Left forelimb (tissue), 1 donor: ENCODE measurements around the gene BCAT1.
A peak's percentile ranks its signal among the peaks of the same experiment; 100 is the strongest.
"Not testable (repeated sequence)": the region's sequence is repeated elsewhere in the genome, so short reads cannot be mapped to it uniquely, and the experiment has no call there.

ENCODE experiments used
- DNase-seq: peaks from one replicate; pipeline ENCODE4 v3.0.0-alpha.2; 2018; ENCODE audit warnings: low spot score

The BCAT1 gene

DNA sequence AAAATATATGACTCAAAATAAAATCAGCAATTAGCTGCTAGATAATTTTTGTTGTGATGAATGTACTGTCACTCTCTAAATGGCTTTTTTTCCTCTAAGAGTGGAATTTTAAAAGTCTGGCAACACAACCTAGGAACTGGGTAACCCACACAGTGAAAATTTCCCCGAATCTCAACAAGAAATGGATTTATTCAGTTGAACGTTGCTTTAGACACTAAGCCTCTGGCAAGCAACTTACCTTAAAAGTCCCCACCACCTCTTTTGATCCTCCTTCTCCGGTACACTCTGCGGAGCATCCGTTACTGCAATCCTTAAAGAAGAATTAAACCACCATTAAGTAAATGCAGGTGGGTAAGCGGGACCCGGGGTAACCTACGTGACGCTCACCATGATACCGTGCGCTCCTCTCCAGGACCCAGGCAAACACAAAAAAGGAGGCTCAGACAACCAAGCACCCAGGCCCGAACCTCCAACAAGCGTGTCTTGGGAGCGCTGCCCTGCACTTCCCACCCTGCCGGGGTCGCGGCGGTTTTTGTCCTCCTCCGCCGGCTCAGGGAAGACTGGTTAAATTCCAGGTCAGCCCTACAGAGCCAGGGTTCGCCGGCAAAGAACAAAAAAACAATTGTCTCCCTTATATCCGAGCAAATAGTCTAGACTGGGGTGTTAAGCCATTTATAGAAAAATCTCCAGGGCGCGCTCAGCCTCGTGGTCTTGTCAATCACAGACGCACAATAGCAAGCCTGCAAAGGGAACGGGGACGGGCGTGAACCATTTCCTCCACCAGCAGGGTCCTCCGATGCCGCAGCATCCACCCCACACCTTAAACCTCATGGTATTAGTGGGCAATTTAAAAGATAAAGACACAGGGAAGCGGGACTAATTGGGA, 47.1 kb downstream of the BCAT1 start:
- peak; percentile 68 for DNase-seq

DNA sequence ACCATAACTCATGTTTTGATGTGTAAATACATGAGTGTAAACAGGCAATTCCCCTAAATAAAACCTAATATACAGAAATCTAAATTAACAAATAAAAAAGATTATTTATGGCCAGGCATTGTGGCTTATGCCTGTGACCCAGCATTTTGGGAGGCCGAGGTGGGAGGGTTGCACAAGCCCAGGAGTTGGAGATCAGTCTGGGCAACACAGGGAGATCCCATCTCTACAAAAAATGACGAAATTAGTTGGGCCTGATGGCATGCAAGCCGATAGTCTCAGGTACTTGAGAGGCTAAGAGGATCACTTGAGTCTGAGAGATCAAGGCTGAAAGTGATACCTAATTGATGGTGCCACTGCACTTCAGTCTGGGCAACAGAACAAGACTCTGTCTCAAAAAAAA, 48.7 kb downstream of the BCAT1 start:
- DNase-seq = no peak

DNA sequence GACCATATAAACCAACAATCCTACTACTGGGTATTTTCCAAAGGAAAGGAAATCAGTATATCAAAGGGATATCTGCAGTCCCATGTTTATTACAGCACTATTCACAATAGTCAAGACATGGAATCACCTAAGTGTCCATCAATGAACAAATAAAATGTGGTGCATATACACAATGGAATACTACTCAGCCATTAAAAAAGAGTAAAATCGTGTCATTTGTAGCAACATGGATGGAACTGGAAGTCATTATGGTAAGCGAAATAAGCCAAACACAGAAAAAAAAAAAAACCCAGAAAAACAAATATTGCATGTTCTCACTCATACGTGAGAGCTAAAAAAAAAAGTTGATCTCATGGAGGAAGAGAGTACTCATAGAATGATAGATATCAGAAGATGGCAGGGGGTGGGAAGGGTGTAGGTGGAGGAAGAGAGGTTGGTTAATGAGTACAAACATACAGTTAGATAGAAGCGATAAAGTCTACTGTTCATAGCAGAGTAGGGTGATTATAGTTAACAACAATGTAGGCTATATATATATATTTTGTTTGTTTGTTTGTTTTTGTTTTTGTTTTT, 49.3 kb downstream of the BCAT1 start:
- DNase-seq = no peak

DNA sequence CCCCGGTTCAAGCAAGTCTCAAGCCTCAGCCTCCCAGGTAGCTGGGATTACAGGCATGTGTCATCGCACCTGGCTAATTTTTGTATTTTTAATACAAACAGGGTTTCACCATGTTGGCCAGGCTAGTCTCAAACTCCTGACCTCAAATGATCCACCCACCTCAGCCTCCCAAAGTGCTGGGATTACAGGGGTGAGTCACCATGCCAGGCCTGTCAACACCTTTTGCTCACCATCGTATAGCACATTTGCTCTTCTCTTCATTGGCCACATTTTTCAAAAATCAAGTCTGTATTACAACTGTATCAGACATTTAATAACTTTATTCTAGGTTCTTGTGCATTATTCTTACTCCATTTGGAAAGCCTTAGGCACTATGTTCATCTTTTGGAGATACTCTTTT, 50.3 kb downstream of the BCAT1 start:
- no peak for DNase-seq

DNA sequence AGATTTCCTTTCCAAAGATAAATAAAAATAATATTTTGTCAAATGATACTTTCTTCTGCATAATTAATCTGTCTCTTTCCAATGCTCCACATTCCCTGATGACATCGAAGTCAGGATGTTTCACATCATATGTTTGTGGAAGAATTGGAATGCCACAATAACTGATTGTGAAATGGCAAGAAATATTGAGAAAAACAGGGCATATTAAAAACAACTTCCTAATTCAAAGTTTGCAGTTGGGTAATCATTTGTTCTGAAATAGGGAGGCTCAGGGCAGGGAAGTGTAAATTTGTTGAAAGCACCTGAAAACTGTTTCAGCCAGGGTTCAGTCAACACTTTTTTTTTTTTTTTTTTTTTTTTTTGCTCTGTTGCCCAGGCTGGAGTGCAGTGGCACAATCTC, 50.7 kb downstream of the BCAT1 start:
- DNase-seq = no peak

DNA sequence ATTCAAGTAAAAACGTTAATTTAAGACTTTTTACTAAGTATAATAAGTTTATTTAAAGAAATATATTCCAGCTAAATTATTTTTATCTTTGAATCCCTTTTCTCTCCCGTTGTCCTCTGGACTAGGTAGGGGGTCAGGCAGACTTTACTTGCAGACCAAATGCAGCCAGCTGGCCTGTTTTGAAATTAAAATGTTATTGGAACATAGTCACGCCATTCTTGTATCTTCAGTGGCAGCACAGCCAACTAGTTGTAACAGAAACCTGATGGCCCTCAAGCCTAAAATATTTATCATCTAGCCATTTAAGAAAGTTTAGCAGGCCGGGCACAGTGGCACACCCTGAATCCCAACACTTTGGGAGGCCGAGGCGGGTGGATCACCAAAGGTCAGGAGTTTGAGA, 52.7 kb downstream of the BCAT1 start:
- no peak for DNase-seq

DNA sequence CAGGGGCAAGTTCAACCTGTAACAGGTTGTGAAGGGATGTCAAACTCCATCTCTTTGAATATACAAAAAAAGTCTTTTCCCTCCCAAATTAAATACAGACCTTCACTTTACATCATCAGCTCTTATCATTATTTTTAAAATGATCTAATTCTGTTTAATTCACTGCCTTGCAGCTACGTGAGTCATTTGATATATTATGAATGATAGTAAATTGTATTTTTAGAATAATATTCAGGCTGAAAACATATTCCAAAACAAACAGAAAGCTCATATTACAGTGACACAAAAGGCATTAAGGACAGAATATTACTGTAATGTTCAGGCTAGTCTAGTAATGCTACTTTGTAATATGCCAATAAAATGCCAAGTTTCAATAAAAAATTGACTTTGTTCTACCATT, 53.3 kb downstream of the BCAT1 start:
- no peak for DNase-seq

DNA sequence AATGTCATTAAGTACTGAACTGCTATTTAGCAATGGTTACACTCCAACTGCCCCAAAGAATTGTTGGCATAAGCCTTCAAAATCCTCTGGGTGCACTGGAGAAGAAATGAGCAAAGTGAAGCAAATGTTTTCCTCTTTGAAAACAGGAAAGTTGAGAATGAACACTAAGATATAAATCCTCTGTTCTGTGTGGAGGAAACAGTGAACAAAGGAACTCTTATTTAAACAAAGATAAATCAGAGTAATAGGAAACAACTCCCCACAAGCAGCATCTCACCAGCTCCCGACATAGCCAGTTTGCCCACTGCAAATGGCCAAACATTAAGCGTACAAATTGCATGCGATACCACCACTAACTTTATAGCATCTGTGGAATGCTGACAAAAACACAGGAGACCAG, 54.0 kb downstream of the BCAT1 start:
- DNase-seq = no peak

DNA sequence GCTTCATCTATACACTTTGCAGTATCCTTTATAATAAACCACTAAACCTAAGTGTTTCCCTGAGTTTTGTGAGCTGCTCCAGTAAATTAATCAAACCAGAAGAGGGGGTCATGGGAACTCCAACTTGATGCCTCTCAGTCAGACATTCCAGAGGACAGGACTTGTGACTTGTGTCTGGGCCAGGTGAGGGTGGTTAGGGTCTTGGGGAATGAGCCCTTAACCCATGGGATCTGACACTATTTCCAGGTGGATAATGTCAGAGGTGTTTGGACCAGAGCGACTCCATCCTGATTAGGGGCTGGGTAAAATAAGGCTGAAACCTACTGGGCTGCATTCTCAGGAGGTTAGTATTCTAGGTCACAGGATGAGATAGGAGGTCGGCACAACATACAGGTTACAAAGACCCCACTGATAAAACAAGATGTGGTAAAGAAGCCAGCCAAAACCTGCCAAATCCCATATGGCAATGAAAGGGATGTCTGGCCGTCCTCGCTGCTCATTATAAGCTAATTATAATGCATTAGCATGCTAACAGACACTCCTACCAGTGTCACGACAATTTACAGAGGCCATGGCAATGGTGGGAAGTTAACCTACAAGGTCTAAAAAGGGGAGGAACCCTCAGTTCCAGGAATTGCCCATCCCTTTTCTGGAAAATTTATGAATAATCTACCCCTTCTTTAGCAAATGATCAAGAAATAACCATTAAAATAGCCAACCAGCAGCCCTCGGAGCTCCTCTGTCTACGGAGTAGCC, 58.7 kb downstream of the BCAT1 start:
- DNase-seq = no peak

DNA sequence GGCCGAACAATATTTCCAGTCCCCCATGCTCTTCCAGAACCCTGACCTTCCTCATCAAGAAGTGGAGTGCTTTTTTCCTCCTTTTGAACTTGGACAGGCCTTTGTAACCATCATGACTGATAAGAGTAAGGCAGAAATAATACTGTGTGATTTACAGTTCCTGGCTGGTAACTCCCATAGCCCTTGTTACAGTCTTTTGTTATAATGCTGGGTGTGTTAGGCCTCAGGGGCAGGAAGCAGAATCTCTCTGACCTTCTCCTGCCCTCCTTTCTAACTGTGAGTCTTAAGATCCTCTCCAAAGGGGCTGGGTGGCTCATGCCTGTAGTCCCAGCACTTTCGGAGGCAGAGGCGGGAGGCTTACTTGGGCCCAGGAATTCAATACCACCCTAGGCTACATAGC, 59.5 kb downstream of the BCAT1 start:
- DNase-seq = no peak

DNA sequence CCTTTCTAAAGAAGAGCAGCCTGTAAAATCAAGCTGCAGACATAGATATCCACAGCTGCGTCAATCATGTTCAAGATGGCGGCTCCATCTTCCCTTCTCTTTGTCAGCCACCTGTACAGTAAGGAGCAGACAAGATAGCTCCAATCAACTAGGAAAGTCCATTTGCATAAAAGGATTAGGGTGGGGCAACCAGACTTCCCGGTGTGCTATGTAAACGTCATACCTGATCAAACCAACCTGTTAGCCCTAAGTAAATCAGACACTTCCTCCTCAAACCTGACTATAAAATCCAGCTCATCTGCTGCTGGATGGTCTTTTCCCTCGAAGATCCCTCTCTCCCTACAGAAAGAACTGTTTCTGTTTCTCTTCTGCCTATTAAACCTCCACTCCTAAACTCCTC, 60.1 kb downstream of the BCAT1 start:
- DNase-seq = no peak

DNA sequence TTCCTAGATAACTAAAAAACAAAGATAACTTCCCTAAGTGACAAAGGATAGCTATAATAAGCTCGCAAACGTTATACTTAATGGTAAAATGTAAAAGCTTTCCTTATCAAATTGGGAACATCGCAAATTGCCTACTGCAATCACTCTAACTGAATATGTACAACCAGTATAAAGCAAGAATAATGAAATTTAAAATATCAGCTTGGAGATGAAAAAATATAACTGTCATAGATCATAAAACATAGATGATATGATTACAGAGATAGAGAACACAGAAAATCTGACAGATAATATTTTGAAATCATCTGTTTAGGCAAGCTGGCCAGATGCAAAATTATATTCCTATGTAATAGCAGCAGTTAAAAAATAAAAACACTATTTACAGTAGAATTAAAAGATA, 64.0 kb downstream of the BCAT1 start:
- DNase-seq = no peak

DNA sequence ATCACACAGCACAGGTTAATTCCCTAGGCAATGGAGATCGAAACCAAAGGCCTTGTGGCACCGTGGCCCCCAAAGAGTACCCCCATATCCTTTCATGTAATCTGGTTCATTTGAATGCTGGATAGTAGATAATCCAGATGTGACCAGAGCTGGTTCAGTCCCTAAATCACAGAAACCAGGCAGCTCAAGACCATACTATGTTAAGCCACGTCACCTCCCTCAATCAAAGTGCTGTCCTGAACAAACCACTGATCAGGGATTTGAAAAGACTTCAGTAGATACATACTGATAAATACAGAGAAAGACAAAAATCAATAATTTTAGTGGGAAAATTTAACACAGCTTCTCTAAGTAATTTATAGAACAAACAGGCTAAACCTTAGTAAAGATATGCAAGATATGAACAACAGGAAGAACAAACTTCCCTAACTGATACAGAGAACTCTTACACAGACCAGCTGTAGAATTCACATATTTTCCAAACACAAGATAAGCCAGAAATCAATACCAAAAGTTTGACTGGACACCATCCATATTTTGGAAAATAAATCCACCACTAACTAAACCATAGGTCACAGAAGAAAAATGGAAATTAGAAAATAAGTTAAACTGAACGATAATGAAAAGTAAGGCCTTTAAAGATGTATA, 67.1 kb downstream of the BCAT1 start:
- DNase-seq = no peak

DNA sequence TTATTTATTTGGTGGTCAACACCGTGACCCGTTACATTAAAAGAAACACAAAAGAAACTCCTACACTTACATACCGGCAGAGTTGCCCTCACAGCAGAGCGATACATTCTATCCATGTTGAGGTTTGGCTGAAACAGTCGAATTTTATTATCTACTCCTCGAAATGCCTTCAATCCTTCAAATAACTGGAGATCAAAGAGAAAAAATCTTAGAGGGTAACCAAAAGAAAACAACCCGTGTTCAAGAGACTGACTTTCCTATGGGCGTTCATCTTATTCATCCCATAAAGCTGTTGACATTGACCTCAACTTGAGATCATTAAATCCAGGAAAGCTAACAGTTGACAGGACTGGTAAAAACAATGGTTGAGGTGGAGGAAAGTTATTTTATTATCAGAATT, 67.7 kb downstream of the BCAT1 start:
- no peak for DNase-seq

DNA sequence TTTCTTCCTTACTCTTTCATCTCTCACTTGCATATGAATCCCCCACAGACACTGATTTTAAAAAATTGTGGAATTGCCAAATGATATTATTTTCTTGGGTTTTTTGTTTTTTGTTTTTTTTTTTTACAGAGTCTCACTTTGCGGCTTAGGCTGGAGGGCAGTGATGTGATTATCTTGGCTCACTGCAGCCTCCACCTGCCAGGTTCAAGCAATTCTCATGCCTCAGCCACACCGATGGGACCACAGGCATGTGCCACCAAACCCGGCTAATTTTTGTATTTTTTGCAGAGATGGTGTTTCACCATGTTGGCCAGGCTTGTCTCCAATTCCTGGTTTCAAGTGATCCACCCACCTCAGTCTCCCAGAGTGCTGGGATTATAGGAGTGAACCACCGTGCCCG, 68.2 kb downstream of the BCAT1 start:
- DNase-seq = no peak

DNA sequence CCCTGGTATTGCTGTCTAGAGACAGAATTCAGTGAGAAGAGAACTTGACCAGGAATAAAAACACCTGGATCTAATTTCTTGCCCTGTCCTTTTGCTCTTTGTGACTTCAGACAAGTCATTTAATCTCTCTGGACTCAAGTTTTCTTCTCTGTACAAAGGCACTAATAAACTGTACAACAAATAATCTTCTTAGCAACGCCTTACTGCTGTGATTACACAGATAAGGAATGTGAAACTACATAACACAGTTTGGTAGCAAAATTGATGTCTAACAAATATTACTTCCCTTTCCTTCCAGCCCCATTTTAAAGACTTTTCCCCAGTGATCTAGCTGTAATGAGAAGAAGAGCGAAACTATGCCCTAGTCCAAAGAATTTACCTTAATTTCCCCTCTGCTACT, 69.3 kb downstream of the BCAT1 start:
- DNase-seq = no peak

DNA sequence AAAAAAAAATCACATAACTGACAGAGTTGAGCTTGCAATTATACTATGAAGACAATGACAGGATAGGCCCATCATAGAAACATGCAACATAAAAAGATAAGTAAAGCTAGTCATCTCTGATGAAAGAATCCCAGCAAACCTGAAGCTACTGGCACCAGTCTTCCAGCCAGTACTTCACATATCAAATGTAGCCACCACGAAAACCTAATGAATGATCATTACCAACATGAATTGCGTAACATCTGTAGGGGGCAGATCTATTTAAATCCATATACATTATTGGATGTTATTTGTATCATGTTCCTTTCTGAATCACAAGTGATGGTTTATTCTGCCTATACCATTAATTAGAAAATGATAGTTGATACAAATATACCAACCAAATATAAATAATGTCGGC, 73.9 kb downstream of the BCAT1 start:
- no peak for DNase-seq

DNA sequence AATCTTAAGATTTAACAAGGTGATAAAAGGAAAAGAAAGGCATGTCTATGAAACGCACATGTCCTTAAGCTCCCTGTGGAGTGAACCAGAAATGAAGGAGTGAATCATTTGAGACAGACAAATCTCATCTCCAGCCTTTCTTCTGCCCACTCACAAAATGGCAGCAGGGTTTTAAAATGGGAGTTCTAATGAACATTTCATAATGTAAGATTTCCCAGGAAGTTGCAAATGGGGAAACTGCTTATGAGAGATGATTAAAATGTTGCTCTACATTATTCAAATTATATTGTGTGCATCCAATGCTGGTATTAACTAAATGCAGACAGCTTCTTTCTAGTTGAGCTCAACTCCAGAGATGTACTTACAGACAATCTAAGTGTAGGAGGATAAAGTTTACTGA, 76.7 kb downstream of the BCAT1 start:
- DNase-seq = no peak

DNA sequence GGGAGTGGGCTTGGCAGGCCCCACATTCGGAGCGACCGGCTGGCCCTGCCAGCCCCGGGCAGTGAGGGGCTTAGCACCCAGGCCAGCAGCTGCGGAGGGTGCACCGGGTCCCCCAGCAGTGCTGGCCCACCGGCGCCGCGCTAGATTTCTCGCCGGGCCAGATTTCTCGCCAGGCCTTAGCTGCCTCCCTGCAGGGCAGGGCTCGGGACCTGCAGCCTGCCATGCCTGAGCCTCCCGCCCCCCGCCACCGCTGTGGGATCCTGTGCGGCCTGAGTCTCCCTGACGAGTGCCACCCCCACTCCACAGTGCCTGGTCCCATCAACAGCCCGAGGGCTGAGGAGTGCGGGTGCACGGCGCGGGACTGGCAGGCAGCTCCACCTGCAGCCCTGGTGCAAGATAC, 82.8 kb downstream of the BCAT1 start:
- not testable (repeated sequence) for DNase-seq

DNA sequence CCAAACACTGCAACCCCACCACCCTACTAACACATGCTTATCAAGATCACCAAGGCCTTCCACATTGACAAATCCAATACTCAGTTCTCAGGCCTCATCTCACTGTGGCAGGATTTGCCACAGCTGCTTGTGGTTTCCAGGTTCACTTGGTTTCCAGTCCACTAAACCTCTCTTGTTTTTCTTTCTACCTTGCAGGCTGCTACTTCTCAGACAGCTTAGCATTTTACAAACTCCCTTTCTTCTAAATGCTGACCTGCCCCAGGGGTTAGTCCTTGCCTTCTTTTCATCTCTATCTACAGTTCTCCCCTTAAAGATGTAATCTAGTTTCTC, 84.1 kb downstream of the BCAT1 start:
- DNase-seq = no peak

DNA sequence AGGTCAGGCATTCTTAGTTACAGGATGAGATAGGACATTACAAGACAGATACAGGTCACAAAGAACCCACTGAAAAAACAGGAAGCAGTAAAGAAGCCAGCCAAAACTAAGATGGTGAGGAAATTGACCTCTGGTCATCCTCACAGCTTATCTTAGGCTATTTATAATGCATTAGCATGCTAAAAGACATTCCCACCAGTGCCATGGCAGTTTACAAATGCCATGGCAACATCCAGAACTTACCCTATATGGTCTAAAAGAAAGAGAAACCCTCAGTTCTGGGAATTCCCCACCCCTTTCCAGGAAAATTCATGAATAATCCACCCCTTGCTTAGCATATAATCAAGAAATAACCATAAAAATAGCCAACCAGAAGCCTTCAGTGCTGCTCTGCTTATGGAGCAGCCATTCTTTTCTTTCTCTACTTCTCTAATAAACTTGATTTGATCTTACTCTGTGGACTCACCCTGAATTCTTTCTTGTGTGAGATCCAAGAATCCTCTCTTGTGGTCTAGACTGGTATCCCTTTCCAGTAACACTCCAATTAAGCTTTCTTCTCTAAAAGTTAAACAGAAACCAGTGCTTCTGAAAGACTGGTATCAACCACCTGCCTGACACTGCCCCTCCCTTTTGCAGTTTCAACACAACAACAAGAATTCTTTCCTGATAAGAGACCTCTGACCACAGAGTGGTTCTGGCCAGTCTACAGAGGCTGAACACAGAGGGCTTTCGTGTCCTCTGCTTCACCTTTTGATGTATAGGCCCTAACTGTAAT, 86.9 kb downstream of the BCAT1 start:
- DNase-seq = no peak

DNA sequence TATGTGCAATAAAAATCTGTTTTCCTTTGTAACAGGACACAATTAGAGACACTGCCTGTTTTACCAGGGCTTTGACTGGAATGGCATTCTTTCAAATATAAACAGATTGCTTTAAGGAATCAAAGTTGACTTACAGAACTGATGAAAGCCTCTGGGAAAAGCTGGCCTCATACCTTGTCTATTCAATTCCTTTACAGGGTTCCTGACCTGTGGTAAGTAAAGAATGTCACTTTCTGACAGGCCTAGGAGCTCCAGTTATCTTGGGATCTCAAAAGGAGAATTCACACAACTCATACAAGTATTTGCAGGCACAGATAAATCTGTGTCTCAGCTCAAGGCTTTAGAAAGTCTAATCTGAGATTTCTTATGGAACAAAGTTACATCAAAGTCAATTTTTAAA, 88.4 kb downstream of the BCAT1 start:
- DNase-seq = no peak
